Putamen (tissue), 1 donor: ENCODE data around the gene CD109.
"Not testable (repeated sequence)": the region's sequence is repeated elsewhere in the genome, so short reads cannot be mapped to it uniquely, and the experiment has no call there.

ENCODE experiments used
- DNase-seq: peaks from one replicate; pipeline ENCODE4 v3.0.0-alpha.2; 2016; ENCODE audit warnings: low spot score

The CD109 gene

GRCh38 chr6:73688351-73688750 lies 7.7 kb upstream of the CD109 start:
- no peak for DNase-seq

- DNase-seq: no peak
Measured at GRCh38 chr6:73690056-73690455, 5.9 kb upstream of the CD109 start.

DNA sequence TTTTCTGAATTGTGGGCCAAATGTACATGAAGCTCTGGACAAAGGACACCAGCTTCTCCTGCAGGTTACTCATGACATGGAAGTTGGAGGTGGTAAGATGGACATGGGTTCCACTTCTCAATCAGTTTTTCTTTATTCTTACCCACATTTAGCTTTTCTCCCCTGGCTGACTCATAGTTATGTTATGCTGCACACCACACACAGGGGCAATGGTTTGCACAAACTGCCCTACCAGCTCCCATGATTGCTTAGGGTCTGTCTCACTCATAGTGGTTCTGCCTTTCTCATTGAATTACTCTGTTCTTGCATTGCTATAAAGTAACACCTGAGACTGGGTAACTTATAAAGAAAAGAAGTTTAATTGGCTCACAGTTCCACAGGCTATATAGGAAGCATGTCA lies 4.5 kb upstream of the CD109 start:
- no peak for DNase-seq

DNA sequence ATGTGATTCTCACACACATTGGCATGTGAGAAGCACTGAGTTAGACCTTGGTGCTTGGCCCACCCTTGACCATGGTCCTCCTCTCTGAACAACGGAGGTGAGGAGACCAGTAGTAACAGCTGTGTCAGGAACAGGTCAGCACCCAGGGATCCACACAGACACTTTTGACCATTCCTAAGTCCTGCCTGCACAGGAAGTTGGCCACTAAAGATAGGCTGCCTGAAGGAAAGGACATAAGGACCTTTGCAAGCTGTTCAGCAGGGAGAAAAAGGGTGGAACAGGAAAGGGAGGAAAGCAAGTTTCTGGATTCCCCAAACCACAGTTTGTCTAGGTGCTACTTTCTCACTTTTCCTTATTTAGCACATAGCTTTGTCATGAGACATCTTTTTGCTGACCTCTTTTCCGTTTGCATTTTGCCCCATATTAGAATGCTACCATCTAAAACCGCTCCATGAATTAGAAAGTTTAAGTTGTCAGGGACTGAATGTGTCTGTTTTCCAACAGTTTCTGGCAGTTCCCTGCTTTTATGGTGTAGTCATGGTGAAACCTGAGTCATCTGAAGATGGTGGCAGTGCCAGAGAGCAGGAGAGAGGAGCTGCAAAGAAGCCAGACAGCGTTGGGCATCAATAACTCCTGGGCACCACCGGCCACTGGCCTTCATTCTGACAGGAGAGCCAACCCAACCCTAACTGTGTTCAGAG lies 1.1 kb upstream of the CD109 start:
- peak; percentile 28 for DNase-seq

- DNase-seq: no peak
Measured at GRCh38 chr6:73696966-73697655, 1.1 kb downstream of the CD109 start.

GRCh38 chr6:73699676-73700459 lies 3.9 kb downstream of the CD109 start:
- DNase-seq: no peak

DNA sequence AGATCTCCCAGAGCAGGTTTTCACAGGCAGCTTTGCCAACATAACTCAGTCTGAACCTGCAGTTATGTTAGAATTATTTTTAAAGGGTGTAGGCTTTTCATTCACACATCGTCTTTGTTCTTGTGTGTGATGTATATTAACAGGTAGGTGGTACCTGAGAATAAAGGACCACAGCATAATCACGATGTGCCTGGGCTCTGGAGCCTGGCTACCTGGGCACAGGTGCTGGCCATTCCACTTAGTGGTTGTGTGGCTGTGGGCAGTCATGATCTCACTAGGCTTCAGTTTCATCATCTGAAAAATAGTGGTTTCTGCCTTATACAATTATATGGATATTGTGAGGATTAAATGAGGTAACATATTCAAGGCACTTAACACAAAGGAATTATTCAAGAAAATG lies 6.4 kb downstream of the CD109 start:
- no peak for DNase-seq

DNA sequence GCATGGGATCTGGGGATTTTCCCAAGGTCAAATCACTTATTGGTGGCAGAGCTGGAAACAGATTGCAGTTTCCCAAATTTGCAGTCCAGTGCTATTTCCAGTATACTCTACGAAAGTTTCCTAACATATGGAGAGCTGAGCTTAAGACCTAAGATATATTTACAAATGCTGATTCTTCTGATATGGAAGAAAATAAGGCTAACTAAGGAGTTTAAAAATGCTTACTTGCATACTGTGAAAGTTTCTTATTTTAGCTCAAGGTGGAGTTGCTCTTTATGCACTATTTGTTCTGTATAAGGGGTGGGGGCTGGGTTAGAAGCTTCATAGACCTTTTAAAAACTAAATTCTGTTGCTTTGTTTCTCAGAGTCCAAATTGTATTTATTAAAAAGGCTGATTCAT lies 7.5 kb downstream of the CD109 start:
- DNase-seq: no peak

DNA sequence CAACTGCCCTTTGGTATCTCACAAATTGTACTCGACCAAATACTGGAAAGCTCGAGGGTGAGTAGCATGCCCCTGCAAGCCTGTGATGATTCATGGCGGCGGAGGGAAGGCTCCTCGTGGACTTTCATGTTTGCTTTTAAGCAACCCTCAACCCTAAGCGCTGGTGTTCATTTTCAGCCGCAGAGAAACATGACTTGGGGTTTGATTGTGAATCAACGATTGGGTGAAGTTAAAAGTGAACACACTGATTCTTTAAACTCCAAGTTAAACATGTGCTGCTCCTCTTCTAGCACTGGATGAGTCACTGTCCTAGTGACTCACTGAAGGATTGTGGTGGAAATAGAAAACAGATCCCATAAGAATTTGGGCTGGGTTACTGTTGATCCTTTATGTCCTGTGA lies 8.3 kb downstream of the CD109 start:
- DNase-seq: no peak

DNA sequence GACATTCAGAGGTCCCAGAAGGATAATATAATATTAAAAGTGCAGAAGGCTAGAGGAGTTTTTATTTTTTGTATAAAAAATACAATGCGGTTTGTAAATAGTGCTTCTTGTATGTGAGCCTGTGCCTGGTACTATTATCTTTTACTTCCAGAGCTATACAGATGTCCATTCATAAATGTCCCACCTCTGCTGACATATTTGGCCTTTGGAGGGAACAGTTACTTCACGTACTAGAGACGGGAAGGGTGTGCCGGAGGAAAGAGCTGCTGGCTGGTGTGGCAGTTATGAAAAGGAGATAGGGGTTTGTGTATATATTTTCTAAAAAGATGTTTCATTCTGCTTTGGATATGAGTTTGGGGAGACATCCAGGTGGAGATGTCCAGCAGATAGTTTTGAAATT lies 8.8 kb downstream of the CD109 start:
- no peak for DNase-seq

DNA sequence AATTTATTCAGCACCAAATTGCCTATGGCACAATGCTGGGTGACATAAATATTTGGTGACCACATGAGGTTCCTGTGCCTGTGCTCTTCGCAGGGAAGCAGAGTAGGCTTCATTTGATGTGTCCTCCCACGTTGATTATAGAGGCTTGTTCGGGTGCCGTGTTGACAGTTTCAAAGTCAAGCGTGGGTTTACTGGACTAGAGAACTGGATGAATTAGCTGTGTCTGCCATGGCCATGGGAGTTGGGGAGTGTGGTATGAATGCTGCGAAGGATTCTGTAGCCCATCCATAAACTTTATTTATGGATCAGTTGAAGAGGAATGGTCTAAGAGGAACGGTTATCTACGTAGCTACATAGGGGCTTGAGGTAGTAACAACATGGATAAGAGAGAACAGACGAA lies 11.0 kb downstream of the CD109 start:
- no peak for DNase-seq

DNA sequence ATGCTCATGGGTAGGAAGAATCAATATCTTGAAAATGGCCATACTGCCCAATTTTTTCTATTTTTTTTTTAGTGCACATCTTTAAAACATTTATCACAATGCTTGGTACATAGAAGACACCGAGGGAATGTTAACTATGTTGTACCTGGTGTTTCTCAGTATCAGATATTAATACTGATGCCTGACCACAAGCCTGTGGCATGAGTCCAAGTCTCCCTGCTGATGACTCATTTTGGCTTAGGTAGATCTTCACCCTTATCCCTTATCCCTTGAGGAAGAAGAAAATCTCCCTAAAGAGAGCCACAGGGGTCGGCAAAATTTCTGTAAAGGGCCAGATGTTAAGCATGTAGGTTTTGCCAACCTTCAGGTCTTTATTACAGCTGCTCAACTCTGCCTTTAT lies 14.5 kb downstream of the CD109 start:
- no peak for DNase-seq

DNA sequence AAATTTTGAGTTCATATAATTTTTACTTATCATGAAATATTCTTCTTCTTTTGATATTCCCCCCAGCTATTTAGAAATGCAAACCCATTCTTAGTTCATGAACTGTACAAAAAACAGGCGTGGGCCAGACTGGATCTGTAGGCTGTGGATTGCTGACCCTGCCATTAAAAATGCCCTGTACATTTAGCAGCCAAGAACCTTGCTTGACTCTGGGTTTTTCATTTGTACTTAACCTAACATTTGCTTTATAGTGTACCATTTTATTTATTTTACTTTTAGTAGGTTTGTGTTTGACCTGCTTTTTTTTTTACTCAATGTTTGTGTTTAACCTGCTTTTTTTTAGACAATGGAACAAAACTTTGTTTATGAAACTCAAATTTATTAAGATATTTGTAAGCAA lies 14.9 kb downstream of the CD109 start:
- DNase-seq: no peak

GRCh38 chr6:73712535-73713173 lies 16.7 kb downstream of the CD109 start:
- no peak for DNase-seq

GRCh38 chr6:73713426-73714147 lies 17.6 kb downstream of the CD109 start:
- DNase-seq: no peak

- not testable (repeated sequence) for DNase-seq
Measured at GRCh38 chr6:73715111-73715508, 19.1 kb downstream of the CD109 start.

- no peak for DNase-seq
Measured at GRCh38 chr6:73719046-73719445, 23.0 kb downstream of the CD109 start.

DNA sequence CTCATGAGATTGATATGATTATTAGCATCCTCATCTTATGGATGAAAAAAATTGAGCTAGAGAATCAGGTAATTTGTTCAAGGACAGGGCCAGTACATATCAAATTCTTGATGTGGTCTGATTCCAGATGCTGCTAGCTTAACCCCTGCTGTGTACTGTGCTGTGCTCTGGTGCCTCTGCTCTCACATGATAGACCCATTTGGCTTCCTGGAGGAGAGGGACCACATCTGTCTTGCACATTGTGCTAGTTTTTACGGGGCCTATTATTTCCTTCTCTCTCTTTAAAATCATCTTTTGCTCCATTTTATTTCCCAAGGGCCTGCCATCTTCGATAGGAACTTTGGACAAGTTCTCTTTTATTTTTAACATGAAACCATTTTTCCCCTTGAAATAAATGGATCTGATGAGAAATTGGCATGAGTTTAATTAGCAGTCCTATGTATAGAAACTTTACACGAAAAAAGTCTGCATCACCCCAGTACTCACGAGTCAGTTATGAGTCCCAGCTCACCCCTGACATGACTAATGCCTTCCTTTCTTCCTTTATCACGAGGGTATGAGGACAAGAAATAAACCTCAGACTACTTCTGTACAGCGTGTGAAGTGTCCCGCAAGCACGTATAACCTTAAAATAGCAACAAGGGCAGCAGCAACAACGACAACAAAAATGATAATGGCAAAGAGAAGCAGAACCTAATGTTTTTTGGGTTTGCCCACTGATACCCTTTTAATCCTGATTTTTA lies 26.5 kb downstream of the CD109 start:
- no peak for DNase-seq

DNA sequence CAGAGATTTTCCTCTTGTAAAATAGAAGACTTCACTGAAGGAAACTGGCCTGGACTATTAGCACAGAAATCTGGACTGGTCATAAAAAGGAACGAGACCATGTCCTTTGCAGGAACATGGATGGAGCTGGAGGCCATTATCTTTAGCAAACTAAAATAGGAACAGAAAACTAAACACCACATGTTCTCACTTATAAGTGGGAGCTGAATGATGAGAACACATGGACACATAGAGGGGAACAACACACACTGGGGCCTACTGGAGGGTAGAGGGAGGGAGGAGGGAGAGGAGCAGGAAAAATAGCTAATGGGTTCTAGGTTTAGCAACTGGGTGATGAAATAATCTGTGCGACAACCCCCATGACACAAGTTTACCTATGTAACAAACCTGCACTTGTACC lies 27.5 kb downstream of the CD109 start:
- not testable (repeated sequence) for DNase-seq

DNA sequence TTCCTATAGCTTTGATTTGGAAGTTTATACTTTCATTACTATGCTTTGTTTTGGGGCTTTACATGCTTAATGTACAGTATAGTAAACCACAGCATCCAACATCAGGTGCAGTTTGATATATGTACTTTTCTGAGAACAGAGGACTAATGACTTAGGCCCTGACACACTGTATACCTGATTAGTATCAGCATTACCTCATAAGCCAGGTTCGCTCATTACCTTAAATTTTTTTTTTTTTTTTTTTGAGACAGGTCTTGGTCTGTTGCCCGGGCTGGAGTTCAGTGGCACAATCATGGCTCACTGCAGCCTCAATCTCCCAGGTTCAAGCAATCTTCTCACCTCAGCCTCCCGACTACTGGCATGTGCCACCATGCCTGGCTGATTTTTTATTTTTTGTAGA lies 28.4 kb downstream of the CD109 start:
- no peak for DNase-seq

- DNase-seq: not testable (repeated sequence)
Measured at GRCh38 chr6:73725192-73725591, 29.2 kb downstream of the CD109 start.
